Activated CD4-positive, CD25-positive, alpha-beta regulatory T cell treated with anti-CD3 and anti-CD28 coated beads, Interleukin-2, amount 50 U/mL, for 16 hours (primary cell): ENCODE data around the gene HBB.

ENCODE experiments used
- DNase-seq: peaks from one replicate; pipeline ENCODE4 v3.0.0-alpha.2; 2020; ENCODE audit warnings: low read depth, low spot score

Gene HBB

GRCh38 chr11:5247472-5248192 lies 20.8 kb upstream of the HBB start:
- DNase-seq: no peak

- no peak for DNase-seq
Measured at GRCh38 chr11:5246772-5247471, 20.1 kb upstream of the HBB start.

GRCh38 chr11:5245155-5245554 lies 18.3 kb upstream of the HBB start:
- DNase-seq: no peak

GRCh38 chr11:5243816-5244180 lies 16.9 kb upstream of the HBB start:
- DNase-seq: no peak

GRCh38 chr11:5242933-5243815 lies 16.3 kb upstream of the HBB start:
- DNase-seq: no peak

- no peak for DNase-seq
Measured at GRCh38 chr11:5242208-5242607, 15.3 kb upstream of the HBB start.

- DNase-seq: no peak
Measured at GRCh38 chr11:5241458-5241857, 14.6 kb upstream of the HBB start.

GRCh38 chr11:5240458-5240857 lies 13.6 kb upstream of the HBB start:
- DNase-seq: no peak

- no peak for DNase-seq
Measured at GRCh38 chr11:5240056-5240455, 13.2 kb upstream of the HBB start.

- DNase-seq: no peak
Measured at GRCh38 chr11:5239046-5239445, 12.2 kb upstream of the HBB start.

GRCh38 chr11:5238486-5238885 lies 11.6 kb upstream of the HBB start:
- no peak for DNase-seq

- DNase-seq: no peak
Measured at GRCh38 chr11:5237420-5237819, 10.5 kb upstream of the HBB start.

- DNase-seq: no peak
Measured at GRCh38 chr11:5235364-5236095, 8.7 kb upstream of the HBB start.

- DNase-seq: no peak
Measured at GRCh38 chr11:5234381-5234834, 7.5 kb upstream of the HBB start, which contains the start of gene HBD. Gene HBD, minus strand, starts transcription at chr11:5234483. Its CDS starts 50 bp downstream, at chr11:5234433.

GRCh38 chr11:5233307-5233706 lies 6.4 kb upstream of the HBB start:
- DNase-seq: no peak

- DNase-seq: no peak
Measured at GRCh38 chr11:5232821-5233220, 6.0 kb upstream of the HBB start.

GRCh38 chr11:5232176-5232575 lies 5.3 kb upstream of the HBB start:
- DNase-seq: no peak

GRCh38 chr11:5231111-5231510 lies 4.2 kb upstream of the HBB start:
- DNase-seq: no peak

- DNase-seq: no peak
Measured at GRCh38 chr11:5230266-5230665, 3.4 kb upstream of the HBB start.

GRCh38 chr11:5229796-5230195 lies 2.9 kb upstream of the HBB start:
- DNase-seq: no peak

- no peak for DNase-seq
Measured at GRCh38 chr11:5229356-5229755, 2.5 kb upstream of the HBB start.

- DNase-seq: no peak
Measured at GRCh38 chr11:5228124-5228523, 1.3 kb upstream of the HBB start.
